Mesendoderm (in vitro differentiated cells): ENCODE measurements around the gene PTGDS.

ENCODE experiments used
- DNase-seq: peaks from one replicate; pipeline ENCODE4 v3.0.0; 2013
- H2AK5ac ChIP-seq: 2 replicates; pipeline ENCODE4 v1.6.1; 2013; ENCODE audit warnings: low read length, inconsistent platforms
- H2BK120ac ChIP-seq: 2 replicates; pipeline ENCODE4 v1.6.1; 2013; ENCODE audit warnings: low read depth, mild to moderate bottlenecking, low read length, moderate library complexity, mixed read lengths
- H2BK15ac ChIP-seq: replicated peaks from 2 replicates; pipeline ENCODE4 v1.6.1; 2013; ENCODE audit warnings: low read depth, mild to moderate bottlenecking, moderate library complexity
- H2BK5ac ChIP-seq: 2 replicates; pipeline ENCODE4 v1.6.1; 2013; ENCODE audit warnings: low read length, inconsistent platforms
- H3K18ac ChIP-seq: 2 replicates; pipeline ENCODE4 v1.6.1; 2013; ENCODE audit warnings: mild to moderate bottlenecking, low read length, mixed read lengths
- H3K23ac ChIP-seq: one replicate; pipeline ENCODE4 v1.6.1; 2013; ENCODE audit warnings: low read length
- H3K27ac ChIP-seq: 2 replicates; pipeline ENCODE4 v1.5.1; 2013; ENCODE audit warnings: low read depth, mild to moderate bottlenecking, inconsistent platforms, low read length, moderate library complexity
- H3K27me3 ChIP-seq: 2 replicates; pipeline ENCODE4 v1.6.1; 2013; ENCODE audit warnings: low read length, control low read depth, mild to moderate bottlenecking, inconsistent platforms; ENCODE audit not compliant: insufficient read depth, poor library complexity
- H3K36me3 ChIP-seq: 2 replicates; pipeline ENCODE4 v1.6.1; 2013; ENCODE audit warnings: low read length, inconsistent platforms; ENCODE audit not compliant: control insufficient read depth, insufficient read depth
- H3K4ac ChIP-seq: one replicate; pipeline ENCODE4 v1.6.1; 2013; ENCODE audit warnings: low read depth, mild to moderate bottlenecking, low read length, moderate library complexity
- H3K4me1 ChIP-seq: 2 replicates; pipeline ENCODE4 v1.6.1; 2013; ENCODE audit warnings: low read depth, low read length, inconsistent platforms; ENCODE audit not compliant: control insufficient read depth
- H3K4me2 ChIP-seq: 2 replicates; pipeline ENCODE4 v1.6.1; 2013; ENCODE audit warnings: low read length
- H3K4me3 ChIP-seq: 2 replicates; pipeline ENCODE4 v1.5.1; 2013; ENCODE audit warnings: mild to moderate bottlenecking, low read length
- H3K56ac ChIP-seq: one replicate; pipeline ENCODE4 v1.6.1; 2013; ENCODE audit warnings: low read length
- H3K79me1 ChIP-seq: 2 replicates; pipeline ENCODE4 v1.6.1; 2013; ENCODE audit warnings: low read length, inconsistent platforms
- H3K79me2 ChIP-seq: 2 replicates; pipeline ENCODE4 v1.6.1; 2013; ENCODE audit warnings: mild to moderate bottlenecking, low read length; ENCODE audit not compliant: control insufficient read depth, insufficient read depth
- H3K9ac ChIP-seq: 2 replicates; pipeline ENCODE4 v1.6.1; 2013; ENCODE audit warnings: low read length, inconsistent platforms
- H4K5ac ChIP-seq: one replicate; pipeline ENCODE4 v1.6.1; 2013; ENCODE audit warnings: low read length
- H4K8ac ChIP-seq: one replicate; pipeline ENCODE4 v1.6.1; 2013; ENCODE audit warnings: low read depth, mild to moderate bottlenecking, control low read depth, low read length, moderate library complexity
- WGBS: extraction: QIAGEN DNeasy Blood & Tissue Kit; methylation state at CpG from one replicate; pipeline ENCODE4 v1.1.7; 2013; ENCODE audit warnings: low lambda C conversion rate, missing lambda C conversion rate; ENCODE audit not compliant: insufficient coverage; ENCODE audit errors: extremely low coverage; 5-methylcytosine and 5-hydroxymethylcytosine counted together

PTGDS gene

GRCh38 chr9:136962701-136963248, 14.5 kb upstream of the PTGDS start:
- Histone ChIP-seq H3K79me2 (no peaks in the 10 kb centered on the region), H2BK15ac (no peak overlapping the region), H3K23ac (no peak overlapping the region), H3K4me1 (peaks cover 2% of the 10 kb centered on the region), H3K4me3 (no peak overlapping the region), H3K27me3 (no peaks in the 10 kb centered on the region), H3K18ac (no peak overlapping the region), H2AK5ac (no peak overlapping the region), H3K4me2 (no peak overlapping the region), H3K4ac (no peak overlapping the region), H4K8ac (no peak overlapping the region), H2BK120ac (no peak overlapping the region), H3K79me1 (no peaks in the 10 kb centered on the region), H3K36me3 (no peaks in the 10 kb centered on the region), H4K5ac (no peak overlapping the region), H3K27ac (no peak overlapping the region), H3K56ac (peak overlapping the region; percentile 25), H2BK5ac (no peak overlapping the region), H3K9ac (no peak overlapping the region)
- no CpG with 5 or more reads among the region's 11 CpGs for WGBS
- DNase-seq, result no peak

DNA sequence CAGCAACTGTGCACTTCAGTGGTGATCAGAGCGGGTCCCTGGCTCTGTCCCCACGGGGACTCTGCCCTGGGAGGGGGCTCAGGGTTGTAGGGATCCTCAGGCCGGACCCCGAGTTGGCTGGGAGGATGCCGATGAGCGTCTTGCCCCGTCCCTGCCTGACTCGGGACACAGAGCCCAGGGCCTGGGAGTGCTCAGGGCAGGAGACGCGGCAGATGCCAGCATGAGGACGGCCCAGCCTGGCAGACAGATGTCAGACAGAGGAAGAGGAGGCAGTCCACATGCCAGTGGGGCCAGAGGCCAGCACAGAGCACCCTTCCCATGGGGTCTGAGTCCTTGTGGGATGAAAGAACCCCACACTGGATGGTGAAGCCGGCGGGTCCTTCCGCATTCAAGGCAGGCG, 14.0 kb upstream of the PTGDS start:
- Histone ChIP-seq H3K4me3 (no peak overlapping the region), H3K79me1 (no peaks in the 10 kb centered on the region), H3K4ac (no peak overlapping the region), H2BK15ac (no peak overlapping the region), H2BK5ac (no peak overlapping the region), H3K27me3 (no peaks in the 10 kb centered on the region), H3K4me1 (peaks cover 2% of the 10 kb centered on the region), H3K4me2 (no peak overlapping the region), H3K23ac (no peak overlapping the region), H4K8ac (no peak overlapping the region), H3K27ac (no peak overlapping the region), H4K5ac (no peak overlapping the region), H3K9ac (no peak overlapping the region), H3K18ac (no peak overlapping the region), H3K36me3 (no peaks in the 10 kb centered on the region), H3K79me2 (no peaks in the 10 kb centered on the region), H3K56ac (no peak overlapping the region), H2AK5ac (no peak overlapping the region), H2BK120ac (no peak overlapping the region)
- WGBS, result no CpG with 5 or more reads among the region's 15 CpGs
- DNase-seq, result no peak

GRCh38 chr9:136963751-136964150, 13.6 kb upstream of the PTGDS start:
- no peak overlapping the region for H4K8ac ChIP-seq
- H2BK5ac ChIP-seq, result no peak overlapping the region
- H4K5ac ChIP-seq, result no peak overlapping the region
- no peaks in the 10 kb centered on the region for H3K79me2 ChIP-seq
- H2BK120ac ChIP-seq, result no peak overlapping the region
- H3K18ac ChIP-seq, result no peak overlapping the region
- no peak overlapping the region for H3K23ac ChIP-seq
- H3K4ac ChIP-seq, result no peak overlapping the region
- no peaks in the 10 kb centered on the region for H3K27me3 ChIP-seq
- H3K79me1 ChIP-seq, result no peaks in the 10 kb centered on the region
- H3K4me3 ChIP-seq, result no peak overlapping the region
- DNase-seq, result no peak
- no peaks in the 10 kb centered on the region for H3K36me3 ChIP-seq
- no peak overlapping the region for H2AK5ac ChIP-seq
- H3K27ac ChIP-seq, result no peak overlapping the region
- no CpG with 5 or more reads among the region's 12 CpGs for WGBS
- H3K4me1 ChIP-seq, result peaks cover 2% of the 10 kb centered on the region
- H3K4me2 ChIP-seq, result no peak overlapping the region
- no peak overlapping the region for H3K9ac ChIP-seq
- no peak overlapping the region for H2BK15ac ChIP-seq
- no peak overlapping the region for H3K56ac ChIP-seq

DNA sequence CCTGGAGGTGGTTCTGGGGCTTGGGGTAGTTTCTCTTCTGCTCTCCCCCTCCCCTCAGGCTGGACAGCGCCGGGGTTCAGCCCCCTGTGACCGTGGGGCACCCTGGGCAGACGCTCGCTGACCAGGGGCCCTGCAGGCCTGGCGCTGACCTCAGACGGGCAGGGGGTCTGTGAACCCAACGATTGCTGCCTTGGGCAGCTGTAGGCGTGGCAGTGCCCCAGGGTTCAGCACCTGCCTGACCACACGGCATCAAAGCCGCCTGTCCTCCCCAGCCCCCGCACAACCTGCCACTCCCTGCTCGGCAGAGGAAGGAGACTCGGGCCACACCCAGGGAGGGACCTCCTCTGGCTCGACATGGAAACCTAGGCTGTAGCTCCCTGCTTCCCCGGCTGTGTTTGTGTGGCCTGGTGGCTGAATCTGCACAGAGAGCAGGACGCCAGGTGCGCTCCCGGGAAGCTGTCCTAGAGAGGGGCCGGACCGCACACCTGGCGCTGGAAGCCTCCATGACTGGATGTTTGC, 13.1 kb upstream of the PTGDS start:
- Histone ChIP-seq H3K18ac (no peak overlapping the region), H3K4me3 (no peak overlapping the region), H2BK120ac (no peak overlapping the region), H3K56ac (no peak overlapping the region), H2BK15ac (no peak overlapping the region), H3K9ac (no peak overlapping the region), H3K79me1 (no peaks in the 10 kb centered on the region), H4K5ac (no peak overlapping the region), H3K4me1 (peaks cover 2% of the 10 kb centered on the region), H3K4ac (no peak overlapping the region), H2BK5ac (no peak overlapping the region), H2AK5ac (no peak overlapping the region), H3K4me2 (no peak overlapping the region), H3K27ac (no peak overlapping the region), H4K8ac (no peak overlapping the region), H3K79me2 (no peaks in the 10 kb centered on the region), H3K23ac (no peak overlapping the region), H3K36me3 (no peaks in the 10 kb centered on the region), H3K27me3 (no peaks in the 10 kb centered on the region)
- no CpG with 5 or more reads among the region's 22 CpGs for WGBS
- no peak for DNase-seq

DNA sequence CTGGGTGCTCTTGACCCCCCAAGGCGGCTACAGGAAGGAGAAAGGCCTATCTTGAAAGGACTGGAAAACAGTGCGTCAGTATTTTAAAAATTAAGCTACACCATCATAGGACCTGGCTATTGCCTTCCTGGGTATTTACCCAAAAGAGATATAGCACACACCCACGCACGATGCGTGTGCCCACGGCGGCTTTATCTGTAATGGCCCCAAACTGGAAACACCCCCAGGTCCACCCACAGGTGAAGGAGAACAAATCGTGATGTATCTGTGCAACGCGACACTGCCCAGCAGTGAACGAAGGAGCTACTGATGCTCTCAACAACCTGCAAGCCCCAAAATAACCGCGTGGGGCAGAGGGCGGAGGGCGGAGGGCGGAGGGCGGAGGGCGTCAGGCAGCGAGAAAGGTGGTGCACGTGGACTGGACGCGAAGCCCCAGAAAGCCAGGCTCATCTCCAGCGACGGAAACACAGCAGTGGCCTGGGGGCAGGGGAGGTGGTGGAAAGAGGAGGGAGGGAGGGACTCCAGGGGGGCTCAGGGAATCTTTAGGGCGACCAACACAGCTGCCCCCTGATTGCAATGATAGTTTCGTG, 12.4 kb upstream of the PTGDS start:
- Histone ChIP-seq H3K27me3 (no peaks in the 10 kb centered on the region), H2BK5ac (no peak overlapping the region), H3K79me2 (no peaks in the 10 kb centered on the region), H4K8ac (no peak overlapping the region), H3K23ac (no peak overlapping the region), H3K9ac (no peak overlapping the region), H2BK120ac (no peak overlapping the region), H3K4me3 (no peak overlapping the region), H3K79me1 (no peaks in the 10 kb centered on the region), H3K4me2 (no peak overlapping the region), H2AK5ac (no peak overlapping the region), H3K4me1 (peaks cover 2% of the 10 kb centered on the region), H2BK15ac (no peak overlapping the region), H4K5ac (no peak overlapping the region), H3K36me3 (no peaks in the 10 kb centered on the region), H3K18ac (no peak overlapping the region), H3K27ac (no peak overlapping the region), H3K4ac (no peak overlapping the region), H3K56ac (no peak overlapping the region)
- WGBS, result no CpG with 5 or more reads among the region's 26 CpGs
- DNase-seq, result no peak
